WTC11 (cell line): Measurements from ENCODE around the gene ALOX15B. TPM values are rescaled to one million over a fixed set of nuclear protein-coding genes. Genes with fewer than 3 reads are reported as not detected.
"Not testable (repeated sequence)": the region's sequence is repeated elsewhere in the genome, so short reads cannot be mapped to it uniquely, and the experiment has no call there.

Experiments used
- ATAC-seq: fragments of 200-7000 bp; cut with Tn5 transposase; 2 replicates; pipeline ENCODE4 v1.10.0; 2021; ENCODE audit warnings: mild to moderate bottlenecking, moderate library complexity
- CTCF ChIA-PET: fragments of 300-600 bp; sonication (Branson Sonifier 250); formaldehyde crosslinking; loops from one replicate; lab custom pipeline; 2021; ENCODE audit warnings: antibody characterized with exemption; lab: Charles Lee
- POLR2A ChIA-PET: fragments of 350-600 bp; sonication (Branson Sonifier 250); formaldehyde crosslinking; loops from one replicate; lab custom pipeline; 2021; ENCODE audit warnings: antibody characterized with exemption; lab: Charles Lee
- DNase-seq: peaks from one replicate; pipeline ENCODE4 v3.0.0; 2021; ENCODE audit warnings: low spot score
- H3K27ac Mint-ChIP-seq: 2 replicates; pipeline ENCODE4 v1.8.0; 2021; ENCODE audit warnings: mixed read lengths
- H3K27me3 Mint-ChIP-seq: 2 replicates; pipeline ENCODE4 v1.8.0; 2021; ENCODE audit warnings: low read depth, mild to moderate bottlenecking, moderate library complexity, mixed read lengths
- H3K36me3 Mint-ChIP-seq: 2 replicates; pipeline ENCODE4 v1.8.0; 2021; ENCODE audit warnings: mixed read lengths
- H3K4me1 Mint-ChIP-seq: 2 replicates; pipeline ENCODE4 v1.8.0; 2022; ENCODE audit warnings: mixed read lengths
- H3K4me3 Mint-ChIP-seq: 2 replicates; pipeline ENCODE4 v1.8.0; 2021; ENCODE audit warnings: mild to moderate bottlenecking, moderate library complexity, mixed read lengths
- H3K9me3 Mint-ChIP-seq: 2 replicates; pipeline ENCODE4 v1.8.0; 2021; ENCODE audit warnings: mixed read lengths
- CBFB ChIP-seq: sonication (generic); formaldehyde crosslinking; IDR thresholded peaks from 2 replicates; pipeline ENCODE4 v1.8.1; 2022; ENCODE audit warnings: mild to moderate bottlenecking, low read depth, missing genetic modification reagents
- CREM ChIP-seq: sonication (generic); formaldehyde crosslinking; IDR thresholded peaks from 2 replicates; pipeline ENCODE4 v1.8.1; 2022; ENCODE audit warnings: mild to moderate bottlenecking, missing genetic modification reagents, moderate library complexity
- FOXJ3 ChIP-seq: sonication (generic); formaldehyde crosslinking; IDR thresholded peaks from 2 replicates; pipeline ENCODE4 v1.9.0; 2021; ENCODE audit warnings: missing genetic modification reagents, mild to moderate bottlenecking, borderline replicate concordance
- KAT7 ChIP-seq: sonication (generic); formaldehyde crosslinking; IDR thresholded peaks from 2 replicates; pipeline ENCODE4 v1.8.1; 2023; ENCODE audit warnings: missing genetic modification reagents, mild to moderate bottlenecking, borderline replicate concordance
- MYBL2 ChIP-seq: sonication (generic); formaldehyde crosslinking; IDR thresholded peaks from 2 replicates; pipeline ENCODE4 v1.8.1; 2023; ENCODE audit warnings: mild to moderate bottlenecking, moderate library complexity, missing genetic modification reagents
- NR3C1 ChIP-seq: sonication (generic); formaldehyde crosslinking; conservative IDR thresholded peaks from 2 replicates; pipeline ENCODE4 v1.8.1; 2023; ENCODE audit warnings: low read depth, mild to moderate bottlenecking, missing genetic modification reagents
- RORB ChIP-seq: fragments of 250-450 bp; sonication (Bioruptor Pico); IDR thresholded peaks from 2 replicates; pipeline ENCODE4 v1.9.0; 2021; ENCODE audit warnings: mild to moderate bottlenecking
- ZNF138 ChIP-seq: sonication (generic); formaldehyde crosslinking; conservative IDR thresholded peaks from 2 replicates; pipeline ENCODE4 v1.8.1; 2022; ENCODE audit warnings: mild to moderate bottlenecking, moderate library complexity, missing genetic modification reagents
- ZNF232 ChIP-seq: sonication (generic); formaldehyde crosslinking; IDR thresholded peaks from 2 replicates; pipeline ENCODE4 v1.8.0; 2022; ENCODE audit warnings: mild to moderate bottlenecking, missing genetic modification reagents
- ZNF263 ChIP-seq: sonication (generic); formaldehyde crosslinking; IDR thresholded peaks from 2 replicates; pipeline ENCODE4 v1.8.1; 2022; ENCODE audit warnings: low read depth, mild to moderate bottlenecking, moderate library complexity, missing genetic modification reagents
- ZNF317 ChIP-seq: sonication (generic); formaldehyde crosslinking; IDR thresholded peaks from 2 replicates; pipeline ENCODE4 v1.8.1; 2023; ENCODE audit warnings: low read depth, mild to moderate bottlenecking, moderate library complexity, missing genetic modification reagents, borderline replicate concordance
- ZNF396 ChIP-seq: fragments of 250-450 bp; sonication (Bioruptor Pico); IDR thresholded peaks from 2 replicates; pipeline ENCODE4 v1.8.0; 2021; ENCODE audit warnings: mild to moderate bottlenecking, moderate library complexity, borderline replicate concordance
- ZNF416 ChIP-seq: fragments of 250-450 bp; sonication (Bioruptor Pico); IDR thresholded peaks from 2 replicates; pipeline ENCODE4 v1.9.0; 2021; ENCODE audit warnings: mild to moderate bottlenecking, inconsistent platforms
- total RNA-seq: library from RNA; stranded (reverse); gene quantifications from 3 replicates; pipeline ENCODE4 v1.2.3, GENCODE V29; 2021
- TF ChIP-seq, protein P1 (sequence below): sonication (generic); formaldehyde crosslinking; IDR thresholded peaks from 2 replicates; pipeline ENCODE4 v1.8.1; 2022; ENCODE audit warnings: mild to moderate bottlenecking, moderate library complexity, missing genetic modification reagents
- TF ChIP-seq, protein P2 (sequence below): fragments of 200-600 bp; IDR thresholded peaks from 2 replicates; pipeline ENCODE4 v1.8.0; 2022; ENCODE audit warnings: antibody characterized with exemption
- TF ChIP-seq, protein P3 (sequence below): sonication (generic); formaldehyde crosslinking; IDR thresholded peaks from 2 replicates; pipeline ENCODE4 v1.8.0; 2022; ENCODE audit warnings: mild to moderate bottlenecking, missing genetic modification reagents
- TF ChIP-seq, protein P4 (sequence below): fragments of 250-450 bp; sonication (Bioruptor Pico); IDR thresholded peaks from 2 replicates; pipeline ENCODE4 v1.9.0; 2021; ENCODE audit warnings: mild to moderate bottlenecking

Gene ALOX15B
- total RNA-seq, 1 experiment from 2014 or later: 0.22 TPM

DNA sequence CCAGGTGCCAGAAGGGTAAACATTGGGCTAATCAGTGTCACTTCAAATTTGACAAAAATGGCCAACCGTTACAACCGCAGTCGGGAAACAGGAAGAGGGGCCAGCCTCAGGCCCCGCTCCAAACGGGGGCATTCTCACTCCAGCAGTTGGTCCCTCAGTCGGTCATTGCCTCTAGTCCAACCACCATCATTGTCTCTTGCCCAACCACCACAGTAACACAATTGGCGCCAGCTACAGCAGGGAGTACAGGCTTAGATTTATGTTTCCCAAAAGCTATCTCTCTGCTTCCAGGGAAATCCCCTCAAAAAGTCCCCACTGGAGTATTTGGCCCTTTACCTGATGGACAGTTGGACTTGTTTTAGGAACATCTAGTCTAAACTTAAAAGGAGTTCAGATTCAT is 20.3 kb downstream of the ALOX15B start (continued):
- TF ChIP-seq ZNF138: no peak
- TF ChIP-seq RORB (CRISPR knock-in tag): no peak
- TF ChIP-seq FOXJ3 (CRISPR knock-in tag): no peak
- TF ChIP-seq NR3C1 (CRISPR knock-in tag): no peak
- no peak for TF ChIP-seq ZNF396 (CRISPR knock-in tag)
- TF ChIP-seq, all 79 proteins: peak for 0

DNA sequence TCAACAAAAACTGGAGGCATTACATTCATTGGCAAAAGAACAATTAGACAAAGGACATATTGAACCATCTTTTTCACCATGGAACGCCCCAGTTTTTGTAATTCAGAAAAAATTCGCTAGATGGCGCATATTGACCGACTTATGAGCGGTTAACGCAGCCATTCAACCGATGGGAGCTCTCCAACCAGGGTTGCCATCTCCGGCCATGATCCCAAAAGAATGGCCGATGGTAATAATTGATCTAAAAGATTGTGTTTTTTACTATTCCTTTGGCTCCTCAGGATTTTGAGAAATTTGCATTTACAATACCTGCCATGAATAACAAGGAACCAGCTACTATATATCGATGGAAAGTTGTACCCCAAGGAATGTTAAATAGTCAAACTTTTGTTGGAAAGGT is 21.4 kb downstream of the ALOX15B start:
- POLR2A ChIA-PET: interaction anchor here (0.6 to 1.0 kb wide), 4 partner anchors 60 to 147 kb away, joined by 3 to 6 read pairs (median 4); no protein-coding TSS in a partner anchor
- peak; percentile 18; the same call in 1 of the 2 replicates for ATAC-seq
- Mint-ChIP-seq H3K9me3 (no peaks in the 10 kb centered on the region), H3K27me3 (peaks cover 45% of the 10 kb centered on the region), H3K4me3 (no peak overlapping the region), H3K27ac (no peak overlapping the region), H3K4me1 (peaks cover 52% of the 10 kb centered on the region), H3K36me3 (no peaks in the 10 kb centered on the region)
- TF ChIP-seq, protein P1, sequence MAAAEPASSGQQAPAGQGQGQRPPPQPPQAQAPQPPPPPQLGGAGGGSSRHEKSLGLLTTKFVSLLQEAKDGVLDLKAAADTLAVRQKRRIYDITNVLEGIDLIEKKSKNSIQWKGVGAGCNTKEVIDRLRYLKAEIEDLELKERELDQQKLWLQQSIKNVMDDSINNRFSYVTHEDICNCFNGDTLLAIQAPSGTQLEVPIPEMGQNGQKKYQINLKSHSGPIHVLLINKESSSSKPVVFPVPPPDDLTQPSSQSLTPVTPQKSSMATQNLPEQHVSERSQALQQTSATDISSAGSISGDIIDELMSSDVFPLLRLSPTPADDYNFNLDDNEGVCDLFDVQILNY (CRISPR knock-in tag): no peak
- TF ChIP-seq, protein P2, sequence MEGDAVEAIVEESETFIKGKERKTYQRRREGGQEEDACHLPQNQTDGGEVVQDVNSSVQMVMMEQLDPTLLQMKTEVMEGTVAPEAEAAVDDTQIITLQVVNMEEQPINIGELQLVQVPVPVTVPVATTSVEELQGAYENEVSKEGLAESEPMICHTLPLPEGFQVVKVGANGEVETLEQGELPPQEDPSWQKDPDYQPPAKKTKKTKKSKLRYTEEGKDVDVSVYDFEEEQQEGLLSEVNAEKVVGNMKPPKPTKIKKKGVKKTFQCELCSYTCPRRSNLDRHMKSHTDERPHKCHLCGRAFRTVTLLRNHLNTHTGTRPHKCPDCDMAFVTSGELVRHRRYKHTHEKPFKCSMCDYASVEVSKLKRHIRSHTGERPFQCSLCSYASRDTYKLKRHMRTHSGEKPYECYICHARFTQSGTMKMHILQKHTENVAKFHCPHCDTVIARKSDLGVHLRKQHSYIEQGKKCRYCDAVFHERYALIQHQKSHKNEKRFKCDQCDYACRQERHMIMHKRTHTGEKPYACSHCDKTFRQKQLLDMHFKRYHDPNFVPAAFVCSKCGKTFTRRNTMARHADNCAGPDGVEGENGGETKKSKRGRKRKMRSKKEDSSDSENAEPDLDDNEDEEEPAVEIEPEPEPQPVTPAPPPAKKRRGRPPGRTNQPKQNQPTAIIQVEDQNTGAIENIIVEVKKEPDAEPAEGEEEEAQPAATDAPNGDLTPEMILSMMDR: peak; percentile 68
- TF ChIP-seq NR3C1 (CRISPR knock-in tag) (no peak), ZNF317 (CRISPR knock-in tag) (no peak)
- peak; percentile 60 for DNase-seq
- CTCF ChIA-PET: interaction anchor here (0.6 to 11.8 kb wide), 64 partner anchors 11 to 725 kb away, joined by 3 to 380 read pairs (median 4); partner anchors contain the start of genes ALOX15B, ALOXE3, BORCS6 and CNTROB

DNA sequence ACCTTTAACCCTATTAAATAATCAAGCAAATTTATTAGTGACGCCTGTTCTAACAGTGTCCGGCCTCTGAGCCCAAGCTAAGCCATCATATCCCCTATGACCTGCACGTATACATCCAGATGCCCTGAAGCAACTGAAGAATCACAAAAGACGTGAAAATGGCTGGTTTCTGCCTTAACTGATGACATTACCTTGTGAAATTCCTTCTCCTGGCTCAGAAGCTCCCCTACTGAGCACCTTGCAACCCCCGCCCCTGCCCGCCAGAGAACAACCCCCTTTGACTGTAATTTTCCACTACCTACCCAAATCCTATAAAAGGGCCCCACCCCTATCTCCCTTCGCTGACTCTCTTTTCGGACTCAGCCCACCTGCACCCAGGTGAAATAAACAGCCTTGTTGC is 23.0 kb downstream of the ALOX15B start:
- Mint-ChIP-seq H3K27me3 (peaks cover 40% of the 10 kb centered on the region), H3K4me3 (peak overlapping the region; percentile 73), H3K4me1 (peaks cover 56% of the 10 kb centered on the region)
- ChIA-PET CTCF (interaction anchor here (1.3 to 11.8 kb wide), 8 partner anchors 13 to 229 kb away, joined by 4 to 380 read pairs (median 31); partner anchors contain the start of genes ALOXE3, HES7 and KDM6B), POLR2A (interaction anchor here (1.6 kb wide), 1 partner anchor 42 kb away, joined by 3 read pairs; no protein-coding TSS in a partner anchor)
- H3K36me3 Mint-ChIP-seq, H3K9me3 Mint-ChIP-seq, ATAC-seq, H3K27ac Mint-ChIP-seq: not testable (repeated sequence)
- DNase-seq: peak; percentile 42

DNA sequence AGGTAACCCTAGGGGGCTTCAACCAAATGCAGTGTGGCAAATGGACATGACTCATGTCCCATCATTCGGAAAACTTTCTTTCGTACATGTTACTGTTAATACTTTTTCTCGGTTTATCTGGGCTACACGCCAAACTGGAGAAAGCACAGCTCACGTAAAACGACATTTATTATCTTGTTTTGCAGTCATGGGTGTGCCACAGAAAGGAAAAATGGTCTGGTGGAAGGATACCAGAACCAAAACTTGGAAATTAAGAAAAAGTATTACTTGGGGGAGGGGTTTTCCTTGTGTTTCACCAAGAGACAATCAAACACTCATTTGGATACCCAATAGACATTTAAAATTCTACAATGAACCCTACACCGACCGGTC is 23.6 kb downstream of the ALOX15B start:
- Mint-ChIP-seq H3K27ac (no peak overlapping the region), H3K9me3 (no peaks in the 10 kb centered on the region)
- POLR2A ChIA-PET: interaction anchor here (1.0 to 1.6 kb wide), 2 partner anchors 11 to 41 kb away, joined by 3 read pairs; no protein-coding TSS in a partner anchor
- ATAC-seq: no peak
- TF ChIP-seq CBFB (CRISPR knock-in tag) (no peak), ZNF232 (no peak), ZNF416 (CRISPR knock-in tag) (no peak), MYBL2 (no peak), CREM (CRISPR knock-in tag) (no peak), KAT7 (CRISPR knock-in tag) (no peak), ZNF263 (CRISPR knock-in tag) (no peak)
- TF ChIP-seq, protein P3, sequence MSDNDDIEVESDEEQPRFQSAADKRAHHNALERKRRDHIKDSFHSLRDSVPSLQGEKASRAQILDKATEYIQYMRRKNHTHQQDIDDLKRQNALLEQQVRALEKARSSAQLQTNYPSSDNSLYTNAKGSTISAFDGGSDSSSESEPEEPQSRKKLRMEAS (CRISPR knock-in tag): no peak
- TF ChIP-seq, protein P4, sequence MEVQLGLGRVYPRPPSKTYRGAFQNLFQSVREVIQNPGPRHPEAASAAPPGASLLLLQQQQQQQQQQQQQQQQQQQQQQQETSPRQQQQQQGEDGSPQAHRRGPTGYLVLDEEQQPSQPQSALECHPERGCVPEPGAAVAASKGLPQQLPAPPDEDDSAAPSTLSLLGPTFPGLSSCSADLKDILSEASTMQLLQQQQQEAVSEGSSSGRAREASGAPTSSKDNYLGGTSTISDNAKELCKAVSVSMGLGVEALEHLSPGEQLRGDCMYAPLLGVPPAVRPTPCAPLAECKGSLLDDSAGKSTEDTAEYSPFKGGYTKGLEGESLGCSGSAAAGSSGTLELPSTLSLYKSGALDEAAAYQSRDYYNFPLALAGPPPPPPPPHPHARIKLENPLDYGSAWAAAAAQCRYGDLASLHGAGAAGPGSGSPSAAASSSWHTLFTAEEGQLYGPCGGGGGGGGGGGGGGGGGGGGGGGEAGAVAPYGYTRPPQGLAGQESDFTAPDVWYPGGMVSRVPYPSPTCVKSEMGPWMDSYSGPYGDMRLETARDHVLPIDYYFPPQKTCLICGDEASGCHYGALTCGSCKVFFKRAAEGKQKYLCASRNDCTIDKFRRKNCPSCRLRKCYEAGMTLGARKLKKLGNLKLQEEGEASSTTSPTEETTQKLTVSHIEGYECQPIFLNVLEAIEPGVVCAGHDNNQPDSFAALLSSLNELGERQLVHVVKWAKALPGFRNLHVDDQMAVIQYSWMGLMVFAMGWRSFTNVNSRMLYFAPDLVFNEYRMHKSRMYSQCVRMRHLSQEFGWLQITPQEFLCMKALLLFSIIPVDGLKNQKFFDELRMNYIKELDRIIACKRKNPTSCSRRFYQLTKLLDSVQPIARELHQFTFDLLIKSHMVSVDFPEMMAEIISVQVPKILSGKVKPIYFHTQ (CRISPR knock-in tag): no peak
- TF ChIP-seq, all 79 proteins: peak for 0
- Mint-ChIP-seq H3K36me3 (no peaks in the 10 kb centered on the region), H3K27me3 (peaks cover 34% of the 10 kb centered on the region), H3K4me3 (peak overlapping the region; percentile 73), H3K4me1 (peaks cover 58% of the 10 kb centered on the region)
- no peak for DNase-seq
- CTCF ChIA-PET: interaction anchor here (0.6 to 11.8 kb wide), 9 partner anchors 12 to 229 kb away, joined by 3 to 380 read pairs (median 6); partner anchors contain the start of genes ALOXE3, HES7 and KDM6B
